ENCODE data around the gene REXO4.
"Not testable (repeated sequence)": the region's sequence is repeated elsewhere in the genome, so short reads cannot be mapped to it uniquely, and the experiment has no call there.

Gene REXO4

DNA sequence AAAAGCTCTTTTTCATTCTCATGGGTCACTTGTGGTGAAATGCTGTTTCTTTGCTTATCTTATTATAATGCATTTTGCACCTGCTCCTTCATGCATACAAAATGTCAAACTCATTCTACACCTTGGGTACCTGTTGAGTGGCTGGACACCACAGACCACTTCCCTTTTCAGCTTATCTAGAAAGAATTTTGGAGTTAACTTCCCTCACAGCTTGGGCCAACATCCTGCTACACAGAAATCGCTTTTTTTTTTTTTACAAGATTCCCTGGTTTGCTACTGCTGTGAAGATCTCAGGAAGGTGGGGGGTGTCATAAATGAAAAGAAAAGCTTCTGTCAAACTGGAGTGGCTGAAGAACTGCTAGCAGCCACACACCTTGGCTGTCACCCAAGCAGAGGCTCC, 2.6 kb downstream of the REXO4 start:
- DNase-seq: no peak

DNA sequence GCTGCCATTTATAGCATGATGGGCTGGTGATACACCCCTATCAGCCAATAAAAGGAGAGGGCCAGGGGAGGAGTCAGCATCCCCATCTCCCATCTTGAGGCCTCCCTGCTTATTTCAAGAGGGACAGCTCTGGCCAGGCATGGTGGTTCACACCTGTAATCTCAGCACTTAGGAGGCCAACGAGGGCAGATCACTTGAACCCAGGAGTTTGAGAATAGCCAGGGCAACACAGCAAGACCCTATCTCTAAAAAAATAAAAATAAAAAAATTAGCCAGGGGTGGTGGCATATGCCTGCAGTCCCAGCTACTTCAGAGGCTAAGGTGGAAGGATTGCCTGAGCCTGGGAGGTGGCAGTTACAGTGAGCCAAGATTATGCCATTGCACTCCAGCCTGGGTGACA, 9.8 kb downstream of the REXO4 start:
- no peak for DNase-seq

GRCh38 chr9:133406480-133407307, 11.1 kb downstream of the REXO4 start:
- peak; percentile 17 for DNase-seq

DNA sequence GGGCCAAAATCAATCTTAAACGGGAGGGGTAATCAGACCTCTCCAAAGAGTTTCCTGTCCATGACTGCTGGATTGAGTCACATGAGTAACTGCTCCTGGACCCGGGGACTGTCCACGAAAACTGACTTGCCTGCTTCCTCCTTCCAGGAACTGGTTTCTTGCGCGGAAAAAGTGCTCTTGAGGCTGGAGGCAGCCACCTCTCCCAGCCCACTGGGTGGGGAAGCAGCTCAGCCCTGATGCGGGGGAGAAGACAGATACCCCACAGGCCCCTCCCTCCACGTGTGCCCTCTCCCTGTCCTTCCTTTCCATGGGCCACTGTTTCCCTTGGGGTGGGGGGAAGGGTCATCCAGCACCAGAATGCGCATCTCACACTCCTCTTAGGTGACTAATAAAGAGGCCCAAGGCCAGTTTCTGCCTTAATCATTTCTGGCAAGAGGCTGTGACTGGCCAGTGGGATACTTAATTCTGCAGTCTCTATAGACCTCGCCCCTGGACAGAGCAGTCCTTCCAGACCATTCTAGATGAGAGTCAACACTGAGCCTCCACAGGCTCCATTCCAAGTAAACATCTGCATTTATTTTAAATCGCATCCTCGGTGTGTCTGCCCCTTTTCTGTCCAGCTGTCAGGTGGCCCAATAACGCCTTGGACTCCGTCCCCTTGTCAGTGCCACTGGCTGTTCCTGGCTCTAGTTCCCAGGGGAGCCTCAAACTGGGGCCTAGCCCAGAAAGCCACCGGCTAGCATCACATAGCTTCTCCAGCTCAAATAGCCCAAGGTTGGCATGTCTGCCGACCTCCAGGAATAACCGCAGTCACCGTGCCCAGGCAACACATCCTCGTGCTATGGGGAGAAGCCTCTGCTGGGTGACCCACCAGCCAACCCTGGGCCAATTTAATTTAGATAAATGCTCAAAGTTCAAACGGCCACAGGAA, 12.0 kb downstream of the REXO4 start:
- no peak for DNase-seq

DNA sequence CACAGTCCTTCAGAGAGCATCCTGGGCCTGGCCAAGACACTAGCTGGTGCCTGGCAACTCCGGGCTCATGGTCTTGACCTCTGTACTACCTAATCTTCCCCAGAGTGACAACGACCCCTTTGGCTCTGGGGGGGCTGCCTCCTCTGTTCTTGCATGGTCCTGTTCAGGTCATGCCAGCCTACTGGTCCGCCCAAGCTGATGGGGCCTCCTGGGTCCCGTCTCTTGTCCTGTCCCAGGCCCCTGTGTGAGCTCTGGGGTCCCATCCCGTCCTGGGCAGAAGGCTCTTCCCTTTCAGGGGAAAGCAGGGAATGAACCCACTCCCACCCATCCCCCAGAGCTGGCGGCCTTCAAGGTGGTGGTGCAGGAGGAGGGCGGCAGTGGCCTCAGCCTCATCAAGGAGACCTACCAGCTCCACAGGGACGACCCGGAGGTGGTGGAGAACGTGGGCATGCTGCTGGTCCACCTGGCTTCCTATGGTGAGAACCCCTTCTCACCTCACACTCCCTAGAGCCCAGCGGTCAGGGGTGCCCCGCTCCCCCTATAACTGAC, 13.3 kb downstream of the REXO4 start:
- no peak for DNase-seq

DNA sequence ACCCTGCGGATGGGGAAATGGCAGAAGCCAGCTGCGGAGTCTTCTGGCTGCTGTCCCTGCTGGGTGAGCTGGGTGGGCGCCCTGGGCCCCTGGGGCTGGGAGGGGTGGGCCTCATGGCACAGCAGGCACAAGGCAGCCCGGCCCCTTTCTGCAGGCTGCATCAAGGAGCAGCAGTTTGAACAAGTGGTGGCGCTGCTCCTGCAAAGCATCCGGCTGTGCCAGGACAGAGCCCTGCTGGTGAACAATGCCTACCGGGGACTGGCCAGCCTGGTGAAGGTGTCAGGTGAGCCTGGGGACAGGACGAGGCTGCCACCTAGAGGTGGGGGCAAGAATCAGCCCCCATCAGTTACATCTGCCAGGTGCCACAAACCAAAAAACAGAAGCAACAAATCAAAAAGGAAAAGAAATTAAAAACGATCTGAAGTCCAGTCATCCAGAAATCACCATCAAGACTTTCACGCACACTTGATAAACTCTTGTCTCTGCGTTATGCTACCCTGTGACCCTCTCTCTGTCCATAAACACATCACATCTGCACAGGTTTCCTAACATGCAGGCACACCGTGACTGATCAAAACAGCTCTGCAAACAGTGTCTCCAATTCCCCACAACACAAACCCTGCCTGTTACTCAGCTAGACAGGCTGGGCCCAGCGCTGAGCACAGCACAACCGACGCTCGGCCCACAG, 13.9 kb downstream of the REXO4 start:
- DNase-seq: no peak

GRCh38 chr9:133402689-133403088, 15.1 kb downstream of the REXO4 start:
- no peak for DNase-seq

GRCh38 chr9:133401588-133401987, 16.2 kb downstream of the REXO4 start:
- DNase-seq: no peak

- DNase-seq: no peak
Measured at GRCh38 chr9:133400292-133400691, 17.5 kb downstream of the REXO4 start.

DNA sequence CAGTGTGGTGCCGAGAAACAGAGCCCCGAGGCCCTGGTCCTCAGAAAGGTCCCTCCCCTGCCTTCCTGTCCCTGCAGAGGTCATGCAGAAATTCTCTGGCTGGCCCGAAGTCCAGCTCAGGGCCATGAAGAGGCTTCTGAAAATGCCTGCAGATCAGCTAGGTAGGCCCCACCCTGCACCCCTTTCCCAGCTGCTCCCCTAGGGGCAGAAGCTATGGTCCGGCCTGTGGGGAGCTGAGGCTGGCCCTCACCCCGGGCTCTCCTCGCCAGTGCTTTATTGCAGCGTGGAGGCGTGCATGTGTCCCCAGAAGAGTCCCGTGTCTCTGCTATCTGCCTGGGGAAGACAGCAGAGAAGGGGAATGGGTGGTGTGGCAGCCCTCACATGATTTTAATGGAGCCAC, 19.9 kb downstream of the REXO4 start:
- no peak for DNase-seq

DNA sequence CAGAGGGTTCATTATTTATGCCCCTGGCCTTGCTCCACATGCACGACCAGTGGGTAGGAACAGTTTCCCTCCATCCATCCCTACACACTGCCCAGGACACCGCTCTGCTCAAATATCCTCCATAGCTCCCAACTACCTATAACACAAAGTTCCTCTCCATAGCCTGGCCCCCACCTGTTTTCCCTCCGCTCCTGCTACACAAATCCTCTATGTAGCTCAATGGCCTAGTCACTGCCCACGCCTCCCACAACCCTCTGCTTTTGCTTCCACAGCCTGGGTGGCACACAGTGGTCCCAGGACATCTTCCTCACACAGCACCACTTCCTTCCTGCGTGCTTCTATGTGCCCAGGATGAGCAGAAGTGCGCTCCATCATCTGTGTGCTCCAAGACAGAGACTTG, 20.4 kb downstream of the REXO4 start:
- no peak for DNase-seq

DNA sequence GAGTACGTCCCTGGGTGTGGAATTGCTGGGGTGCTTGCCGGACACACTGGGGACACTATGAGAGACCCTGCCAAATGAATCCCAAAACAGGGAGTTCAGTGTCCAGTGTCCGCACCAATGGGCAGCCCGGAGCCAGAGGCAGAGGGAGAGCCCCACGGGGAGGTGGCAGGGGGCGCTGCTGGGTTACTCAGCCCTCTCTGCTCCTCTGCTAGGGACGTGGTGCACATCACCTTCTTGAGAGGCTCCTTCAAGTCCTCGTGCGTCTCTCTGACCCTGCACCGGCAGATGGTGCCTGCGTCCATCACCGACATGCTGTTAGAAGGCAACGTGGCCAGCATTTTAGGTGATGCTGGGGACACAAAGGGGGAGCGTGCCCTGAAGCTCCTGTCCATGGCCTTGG, 20.9 kb downstream of the REXO4 start:
- DNase-seq: no peak

- no peak for DNase-seq
Measured at GRCh38 chr9:133394687-133395271, 23.0 kb downstream of the REXO4 start.

- DNase-seq: no peak
Measured at GRCh38 chr9:133393399-133393798, 24.4 kb downstream of the REXO4 start.

- not testable (repeated sequence) for DNase-seq
Measured at GRCh38 chr9:133392308-133392707, 25.5 kb downstream of the REXO4 start.

GRCh38 chr9:133391449-133391848, 26.4 kb downstream of the REXO4 start:
- DNase-seq: not testable (repeated sequence)

GRCh38 chr9:133390713-133391112, 27.1 kb downstream of the REXO4 start:
- DNase-seq: no peak

GRCh38 chr9:133389562-133389961, 28.2 kb downstream of the REXO4 start:
- no peak for DNase-seq

DNA sequence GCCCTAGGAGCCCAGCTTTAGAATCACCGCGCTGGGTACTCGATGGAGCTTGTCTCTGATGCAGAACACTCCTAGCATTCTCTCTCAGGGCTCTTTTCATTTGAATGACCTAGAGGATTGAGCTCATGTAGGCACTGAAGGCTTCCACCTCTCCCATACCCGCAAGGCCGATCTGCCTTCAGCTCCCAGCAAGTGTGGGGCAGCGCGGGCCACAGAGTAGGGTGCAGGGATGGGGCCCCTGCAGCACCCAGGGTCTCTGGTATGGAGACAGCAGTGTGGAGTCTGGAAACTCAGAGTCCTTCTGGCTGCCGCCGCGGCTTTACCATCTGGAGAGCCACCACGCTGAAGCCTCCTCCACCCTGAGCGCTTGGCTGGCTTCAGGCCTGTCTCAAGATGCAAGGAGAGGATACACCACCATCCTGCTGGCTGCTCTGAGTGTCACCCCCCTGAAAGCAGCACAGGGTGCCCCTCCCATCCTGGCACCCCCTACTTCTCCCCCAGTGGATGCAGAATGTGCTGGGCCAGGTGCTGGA, 28.7 kb downstream of the REXO4 start:
- no peak for DNase-seq

- no peak for DNase-seq
Measured at GRCh38 chr9:133387680-133388079, 30.1 kb downstream of the REXO4 start.

GRCh38 chr9:133386338-133386737, 31.5 kb downstream of the REXO4 start:
- no peak for DNase-seq

DNA sequence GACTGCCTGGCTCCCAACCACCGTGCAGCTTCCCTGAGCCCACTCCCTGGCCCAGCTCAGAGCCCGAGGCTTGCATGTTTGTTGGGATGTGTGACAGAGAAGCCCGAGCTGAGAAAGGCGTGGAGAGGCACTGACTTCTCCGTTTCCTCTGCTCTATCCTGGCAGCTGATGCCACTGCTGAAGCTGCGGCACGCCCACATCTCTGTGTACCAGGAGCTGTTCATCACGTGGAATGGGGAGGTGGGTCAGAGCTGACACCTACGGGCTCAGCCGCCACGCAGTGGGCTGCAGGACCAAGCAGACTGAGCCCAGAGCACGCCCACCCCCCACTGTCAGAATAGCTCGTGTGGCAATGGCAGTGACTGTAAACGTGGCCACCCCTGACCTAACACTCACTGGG, 32.4 kb downstream of the REXO4 start:
- DNase-seq: no peak
